Measurements from ENCODE around the gene CAMSAP1. TPM values are rescaled to one million over a fixed set of nuclear protein-coding genes. Genes with fewer than 3 reads are reported as not detected.
"Not testable (repeated sequence)": the region's sequence is repeated elsewhere in the genome, so short reads cannot be mapped to it uniquely, and the experiment has no call there.

The CAMSAP1 gene
- total and polyA plus RNA-seq, 2 experiments from 2014 or later: 2.8 to 12.4 TPM

DNA sequence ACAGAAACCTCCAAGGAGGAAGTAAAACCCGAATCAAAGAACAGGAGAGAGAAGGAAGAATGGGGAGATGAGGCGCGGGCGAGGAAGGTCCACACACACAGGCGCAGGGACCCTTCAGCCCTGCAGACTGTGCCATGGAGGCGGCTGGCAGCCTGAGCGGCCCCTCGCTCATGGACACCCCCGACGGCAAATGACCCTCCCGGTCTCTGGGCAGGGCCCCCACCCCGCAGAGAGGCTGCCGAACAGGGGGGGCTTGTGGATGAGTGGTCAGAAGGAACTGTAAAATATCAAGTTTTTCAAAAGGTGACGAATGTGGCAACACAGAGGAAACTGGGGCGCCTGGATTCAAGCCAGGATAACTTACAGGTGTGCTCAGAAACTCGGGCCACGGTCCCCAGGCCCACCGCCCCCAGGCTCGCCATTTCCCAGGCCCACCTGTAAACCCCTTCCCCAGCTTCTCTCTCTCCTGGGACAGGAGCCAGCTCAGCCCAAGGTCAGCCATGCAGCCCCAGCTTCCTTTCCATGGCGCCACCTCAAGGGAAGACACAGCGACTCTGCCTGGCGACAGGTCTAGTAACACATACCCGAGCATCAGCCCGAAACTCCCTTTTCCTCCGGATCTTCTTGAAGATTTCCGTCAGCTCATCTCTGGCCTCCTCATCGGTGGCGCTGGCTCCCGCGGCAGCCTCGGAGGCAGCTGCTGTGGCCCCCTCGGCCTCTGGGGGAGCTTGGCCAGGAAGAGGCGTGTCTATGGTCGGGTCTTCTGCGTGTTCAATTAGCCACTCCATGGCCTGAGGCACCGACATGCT lies 37.3 kb upstream of the CAMSAP1 start:
- no peaks in the 10 kb centered on the region for H3K27me3 ChIP-seq (replicated peaks; ENCODE audit: insufficient read depth)
- no peaks in the 10 kb centered on the region for H4K20me1 ChIP-seq (ENCODE audit: insufficient read depth)
- no peak overlapping the region for H3K4me2 ChIP-seq (ENCODE audit: unreplicated experiment)
- TF ChIP-seq EZH2phosphoT487 (IDR thresholded peaks at IDR 0.05; ENCODE audit: insufficient read depth, low read depth): no peak
- TF ChIP-seq EZH2 (IDR thresholded peaks at IDR 0.05; ENCODE audit: insufficient read depth, poor library complexity, severe bottlenecking): no peak
- H3K4me1 ChIP-seq (ENCODE audit: insufficient read depth): no peaks in the 10 kb centered on the region
- in situ Hi-C loops (cut with MboI): no loop called here
- H3K9ac ChIP-seq: no peak overlapping the region
- no peaks in the 10 kb centered on the region for H3K79me2 ChIP-seq (ENCODE audit: insufficient read depth)
- H3K36me3 ChIP-seq (ENCODE audit: low read depth): peaks cover 4% of the 10 kb centered on the region; the same call in 1 of the 2 replicates
- 93% methylated on average over 25 to 36 of the region's 36 CpGs for WGBS, 2 experiments (ENCODE audit: low coverage in 1 of 2, low lambda C conversion rate in 2 of 2, missing lambda C conversion rate in 2 of 2)
- H3K9me2 ChIP-seq (ENCODE audit: insufficient read depth): no peaks in the 10 kb centered on the region
- H2AFZ ChIP-seq: no peak overlapping the region
- no peak overlapping the region for H3K27ac ChIP-seq
- DNase-seq: no peak
- H3K9me3 ChIP-seq (ENCODE audit: low read depth): no peaks in the 10 kb centered on the region
- no peak overlapping the region for H3K4me3 ChIP-seq
- H3F3A ChIP-seq (ENCODE audit: insufficient read depth): no peaks in the 10 kb centered on the region

DNA sequence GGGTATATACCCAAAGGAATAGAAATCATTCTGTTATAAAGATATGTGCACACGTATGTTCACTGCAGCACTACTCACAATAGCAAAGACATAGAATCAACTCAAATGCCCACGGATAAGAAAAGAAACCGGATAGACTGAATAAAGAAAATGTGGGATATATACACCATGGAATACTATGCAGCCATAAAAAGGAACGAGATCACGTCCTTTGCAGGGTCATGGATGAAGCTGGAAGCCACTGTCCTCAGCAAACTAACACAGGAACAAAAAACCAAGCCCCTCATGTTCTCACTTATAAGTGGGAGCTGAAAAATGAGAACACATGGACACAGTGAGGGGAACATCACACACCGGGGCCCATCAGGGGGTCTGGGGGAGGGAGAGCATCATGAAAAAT lies 36.3 kb upstream of the CAMSAP1 start:
- H3K4me2 ChIP-seq (ENCODE audit: unreplicated experiment); H3K4me3 ChIP-seq; H3K4me1 ChIP-seq (ENCODE audit: insufficient read depth); H3K27ac ChIP-seq; H3K9me2 ChIP-seq (ENCODE audit: insufficient read depth); H3K79me2 ChIP-seq (ENCODE audit: insufficient read depth); H3F3A ChIP-seq (ENCODE audit: insufficient read depth); H4K20me1 ChIP-seq (ENCODE audit: insufficient read depth); H3K9me3 ChIP-seq (ENCODE audit: low read depth); H3K27me3 ChIP-seq (replicated peaks; ENCODE audit: insufficient read depth); H3K9ac ChIP-seq; H2AFZ ChIP-seq; H3K36me3 ChIP-seq (ENCODE audit: low read depth); DNase-seq; in situ Hi-C loops (cut with MboI): not testable (repeated sequence)
- WGBS, 2 experiments (ENCODE audit: low coverage in 1 of 2, low lambda C conversion rate in 2 of 2, missing lambda C conversion rate in 2 of 2): 86 to 90% methylated on average over 6 of the region's 6 CpGs

DNA sequence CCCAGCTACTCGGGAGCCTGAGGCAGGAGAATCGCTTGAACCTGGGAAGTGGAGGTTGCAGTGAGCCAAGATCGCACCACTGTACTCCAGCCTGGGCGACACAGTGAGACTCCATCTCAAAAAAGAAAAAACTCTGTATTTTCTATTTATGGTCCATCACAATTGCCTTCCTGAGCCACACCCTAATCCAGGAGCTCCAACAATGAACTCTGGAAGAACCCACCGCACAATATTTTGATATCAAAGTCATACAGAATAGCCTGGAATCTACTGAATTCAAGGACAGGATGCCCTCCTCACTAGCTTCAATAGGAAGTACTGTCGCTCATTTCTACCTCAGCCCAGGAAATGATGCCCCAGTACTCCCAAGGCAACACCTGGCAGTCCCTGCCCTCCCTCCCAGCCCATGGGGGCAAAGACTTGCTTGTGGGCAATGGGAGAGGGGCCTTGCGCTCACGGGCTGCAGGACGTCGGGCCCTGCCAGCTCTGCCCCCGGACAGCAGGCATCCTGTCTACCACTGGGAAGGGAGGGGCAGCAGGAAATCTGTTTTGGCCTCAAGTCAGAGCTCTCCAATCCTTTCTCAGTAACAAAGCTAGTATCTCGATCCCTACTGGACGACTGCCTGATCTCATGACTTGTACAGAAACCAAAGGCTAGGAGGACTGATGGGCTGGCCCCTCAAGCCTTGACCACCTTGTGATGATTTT lies 34.1 kb upstream of the CAMSAP1 start:
- H2AFZ ChIP-seq: no peak overlapping the region
- no peaks in the 10 kb centered on the region for H4K20me1 ChIP-seq (ENCODE audit: insufficient read depth)
- H3K4me1 ChIP-seq (ENCODE audit: insufficient read depth): no peaks in the 10 kb centered on the region
- H3K79me2 ChIP-seq (ENCODE audit: insufficient read depth): no peaks in the 10 kb centered on the region
- H3K4me3 ChIP-seq: no peak overlapping the region
- no peak for DNase-seq
- peaks cover 7% of the 10 kb centered on the region; the same call in 1 of the 2 replicates for H3K36me3 ChIP-seq (ENCODE audit: low read depth)
- H3K9ac ChIP-seq: no peak overlapping the region
- no peak overlapping the region for H3K27ac ChIP-seq
- H3K9me2 ChIP-seq (ENCODE audit: insufficient read depth): no peaks in the 10 kb centered on the region
- no peaks in the 10 kb centered on the region for H3K27me3 ChIP-seq (replicated peaks; ENCODE audit: insufficient read depth)
- in situ Hi-C loops (cut with MboI): no loop called here
- no peaks in the 10 kb centered on the region for H3K9me3 ChIP-seq (ENCODE audit: low read depth)
- 83 to 90% methylated on average over 13 of the region's 13 CpGs for WGBS, 2 experiments (ENCODE audit: low coverage in 1 of 2, low lambda C conversion rate in 2 of 2, missing lambda C conversion rate in 2 of 2)
- no peak for TF ChIP-seq EZH2phosphoT487 (IDR thresholded peaks at IDR 0.05; ENCODE audit: insufficient read depth, low read depth)
- no peak for TF ChIP-seq EZH2 (IDR thresholded peaks at IDR 0.05; ENCODE audit: insufficient read depth, poor library complexity, severe bottlenecking)
- H3K4me2 ChIP-seq (ENCODE audit: unreplicated experiment): no peak overlapping the region
- H3F3A ChIP-seq (ENCODE audit: insufficient read depth): no peaks in the 10 kb centered on the region

DNA sequence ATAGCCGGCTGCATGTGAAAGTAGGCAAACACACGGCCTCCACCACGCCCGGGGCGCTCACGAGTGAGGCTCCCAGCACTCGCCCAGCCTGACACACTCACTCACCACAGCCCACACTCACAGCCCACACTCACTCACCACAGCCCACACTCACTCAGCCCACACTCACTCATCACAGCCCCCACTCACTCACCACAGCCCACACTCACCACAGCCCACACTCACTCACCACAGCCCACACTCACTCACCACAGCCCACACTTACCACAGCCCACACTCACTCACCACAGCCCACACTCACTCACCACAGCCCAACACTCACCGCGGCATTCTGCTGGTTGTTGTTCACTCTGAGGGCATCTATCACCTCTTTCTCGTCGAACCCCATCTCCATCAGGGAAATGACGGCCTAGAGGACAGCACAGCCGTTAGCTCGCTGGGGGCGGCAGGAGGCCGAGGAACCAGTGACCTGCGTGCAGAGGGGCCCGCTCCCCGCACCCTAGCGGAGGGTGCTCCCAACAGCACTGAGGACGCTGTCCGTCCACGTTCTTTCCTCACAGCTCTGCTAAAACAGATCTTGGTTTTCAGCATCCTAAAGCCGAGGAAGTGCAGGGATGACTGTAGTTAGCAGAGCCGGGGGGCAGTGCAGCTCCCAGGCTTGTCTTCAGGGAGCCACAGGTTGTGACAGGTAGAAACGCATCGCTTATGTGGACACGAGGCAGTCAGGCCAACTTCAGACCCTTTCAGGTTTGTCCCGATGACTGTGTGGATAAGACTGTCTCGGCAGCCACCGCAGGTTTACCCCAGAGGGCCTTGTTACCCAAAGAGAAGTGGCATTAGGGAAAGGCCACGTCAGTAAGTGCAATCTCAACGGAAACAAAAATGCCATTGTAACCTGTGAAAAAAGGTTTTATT lies 32.3 kb upstream of the CAMSAP1 start:
- H3K27me3 ChIP-seq (replicated peaks; ENCODE audit: insufficient read depth): no peaks in the 10 kb centered on the region
- peaks cover 10% of the 10 kb centered on the region; the same call in 1 of the 2 replicates for H3K36me3 ChIP-seq (ENCODE audit: low read depth)
- H3K4me1 ChIP-seq (ENCODE audit: insufficient read depth): no peaks in the 10 kb centered on the region
- H4K20me1 ChIP-seq (ENCODE audit: insufficient read depth): no peaks in the 10 kb centered on the region
- H3K9me2 ChIP-seq (ENCODE audit: insufficient read depth): no peaks in the 10 kb centered on the region
- 94 to 96% methylated on average over 31 to 33 of the region's 33 CpGs for WGBS, 2 experiments (ENCODE audit: low coverage in 1 of 2, low lambda C conversion rate in 2 of 2, missing lambda C conversion rate in 2 of 2)
- in situ Hi-C loops (cut with MboI): no loop called here
- no peak overlapping the region for H3K4me3 ChIP-seq
- DNase-seq: no peak
- no peak overlapping the region for H3K27ac ChIP-seq
- H3K79me2 ChIP-seq (ENCODE audit: insufficient read depth): no peaks in the 10 kb centered on the region
- H3K9me3 ChIP-seq (ENCODE audit: low read depth): no peaks in the 10 kb centered on the region
- no peak overlapping the region for H2AFZ ChIP-seq
- H3F3A ChIP-seq (ENCODE audit: insufficient read depth): no peaks in the 10 kb centered on the region
- no peak overlapping the region for H3K4me2 ChIP-seq (ENCODE audit: unreplicated experiment)
- TF ChIP-seq EZH2phosphoT487 (IDR thresholded peaks at IDR 0.05; ENCODE audit: insufficient read depth, low read depth) (no peak), EZH2 (IDR thresholded peaks at IDR 0.05; ENCODE audit: insufficient read depth, poor library complexity, severe bottlenecking) (no peak)
- no peak overlapping the region for H3K9ac ChIP-seq

Data from GM23248 (cell line).